DOHH2 (cell line): ENCODE measurements around the gene NFYC.

Experiments
- H3F3A ChIP-seq: fragments of 200-600 bp; sonication (generic), shearing (Covaris generic); 2 replicates; pipeline ENCODE4 v1.6.0; 2016; ENCODE audit warnings: antibody characterized with exemption, mild to moderate bottlenecking; ENCODE audit not compliant: control insufficient read depth, insufficient read depth
- H3K27ac ChIP-seq: fragments of 200-600 bp; sonication (generic); 2 replicates; pipeline ENCODE4 v1.5.1; 2014; ENCODE audit warnings: low read depth, mild to moderate bottlenecking, low read length, moderate library complexity
- H3K27me3 ChIP-seq: fragments of 200-600 bp; sonication (generic); 2 replicates; pipeline ENCODE4 v1.6.1; 2014; ENCODE audit warnings: mild to moderate bottlenecking, low read length, mixed read lengths; ENCODE audit not compliant: control insufficient read depth
- H3K36me3 ChIP-seq: fragments of 200-600 bp; sonication (generic); 2 replicates; pipeline ENCODE4 v1.6.1; 2014; ENCODE audit warnings: mild to moderate bottlenecking, low read length, moderate library complexity, mixed read lengths; ENCODE audit not compliant: control insufficient read depth
- H3K4me1 ChIP-seq: fragments of 200-600 bp; sonication (generic); 2 replicates; pipeline ENCODE4 v1.6.1; 2014; ENCODE audit warnings: mild to moderate bottlenecking, low read length, mixed read lengths; ENCODE audit not compliant: control insufficient read depth
- H3K4me2 ChIP-seq: fragments of 200-600 bp; sonication (generic); 2 replicates; pipeline ENCODE4 v1.6.0; 2014; ENCODE audit warnings: mild to moderate bottlenecking, low read length, moderate library complexity
- H3K4me3 ChIP-seq: fragments of 200-600 bp; sonication (generic); 2 replicates; pipeline ENCODE4 v1.5.1; 2014; ENCODE audit warnings: mild to moderate bottlenecking, low read length, mixed read lengths
- H3K79me2 ChIP-seq: fragments of 200-600 bp; sonication (generic); 2 replicates; pipeline ENCODE4 v1.6.1; 2014; ENCODE audit warnings: mild to moderate bottlenecking, low read length, mixed read lengths; ENCODE audit not compliant: control insufficient read depth
- H3K9me2 ChIP-seq: fragments of 200-600 bp; sonication (generic); replicated peaks from 2 replicates; pipeline ENCODE4 v1.6.1; 2014; ENCODE audit warnings: mild to moderate bottlenecking, low read length, mixed read lengths; ENCODE audit not compliant: control insufficient read depth
- H3K9me3 ChIP-seq: fragments of 200-600 bp; sonication (generic); 2 replicates; pipeline ENCODE4 v1.6.1; 2014; ENCODE audit warnings: antibody characterized with exemption, low read length, mixed read lengths; ENCODE audit not compliant: control insufficient read depth, insufficient read depth
- H4K20me1 ChIP-seq: fragments of 200-600 bp; sonication (generic); 2 replicates; pipeline ENCODE4 v1.6.0; 2014; ENCODE audit warnings: low read depth, mild to moderate bottlenecking, antibody characterized with exemption, low read length, moderate library complexity; ENCODE audit not compliant: control insufficient read depth, insufficient read depth
- EZH2phosphoT487 ChIP-seq: fragments of 200-600 bp; sonication (generic); IDR thresholded peaks from 2 replicates; pipeline ENCODE4 v1.6.1; 2017; ENCODE audit warnings: borderline replicate concordance, mild to moderate bottlenecking, antibody characterized with exemption, low read length, moderate library complexity, mixed read lengths
- TF ChIP-seq, protein P1 (sequence below): fragments of 200-600 bp; sonication (generic); IDR thresholded peaks from one replicate; pipeline ENCODE4 v1.5.1; 2014; ENCODE audit warnings: antibody characterized with exemption, mild to moderate bottlenecking, low read depth, low read length; ENCODE audit not compliant: poor library complexity, severe bottlenecking

The NFYC gene

DNA sequence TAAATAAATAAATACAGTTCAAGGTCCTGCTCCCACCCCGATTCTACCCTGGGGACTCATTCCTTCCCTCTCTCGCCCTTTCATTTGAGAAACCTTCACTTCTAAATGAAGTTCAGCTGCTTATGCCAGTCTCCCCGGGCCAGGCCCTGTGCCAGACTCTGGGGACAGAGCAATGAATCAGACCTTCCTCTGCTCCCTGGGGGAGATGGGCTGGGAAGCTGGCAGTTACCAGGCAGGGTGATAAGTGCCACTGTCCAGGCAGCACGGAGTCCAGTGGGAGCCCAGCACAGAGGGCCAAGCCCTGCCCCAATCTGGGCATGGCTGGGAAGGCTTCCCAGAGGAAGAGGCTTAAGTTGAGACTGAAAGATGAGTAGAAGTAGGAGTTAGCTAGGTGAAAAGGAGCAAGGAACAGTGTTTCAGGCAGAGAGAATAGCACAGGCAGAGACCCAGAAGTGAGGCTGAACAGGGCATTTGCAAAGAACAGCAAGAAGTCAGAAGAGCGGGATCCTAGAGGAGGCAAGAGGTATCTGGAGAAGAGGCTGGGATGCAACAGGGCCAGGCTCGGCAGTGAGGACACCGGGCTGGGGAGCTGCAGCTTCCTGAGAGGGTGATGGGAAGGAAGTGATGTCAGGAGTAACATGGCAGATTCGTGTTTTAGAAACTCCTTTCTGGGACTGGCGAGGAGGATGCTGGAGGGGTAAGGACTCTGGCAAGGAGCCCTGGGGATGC is 105.6 kb downstream of the NFYC start:
- no peak overlapping the region for H3K4me3 ChIP-seq
- H3K4me2 ChIP-seq, result no peak overlapping the region
- H3K36me3 ChIP-seq, result no peaks in the 10 kb centered on the region
- H3K27ac ChIP-seq, result no peak overlapping the region
- H3K4me1 ChIP-seq, result peaks cover 22% of the 10 kb centered on the region
- H4K20me1 ChIP-seq, result no peaks in the 10 kb centered on the region
- TF ChIP-seq EZH2phosphoT487, result no peak
- TF ChIP-seq, protein P1, sequence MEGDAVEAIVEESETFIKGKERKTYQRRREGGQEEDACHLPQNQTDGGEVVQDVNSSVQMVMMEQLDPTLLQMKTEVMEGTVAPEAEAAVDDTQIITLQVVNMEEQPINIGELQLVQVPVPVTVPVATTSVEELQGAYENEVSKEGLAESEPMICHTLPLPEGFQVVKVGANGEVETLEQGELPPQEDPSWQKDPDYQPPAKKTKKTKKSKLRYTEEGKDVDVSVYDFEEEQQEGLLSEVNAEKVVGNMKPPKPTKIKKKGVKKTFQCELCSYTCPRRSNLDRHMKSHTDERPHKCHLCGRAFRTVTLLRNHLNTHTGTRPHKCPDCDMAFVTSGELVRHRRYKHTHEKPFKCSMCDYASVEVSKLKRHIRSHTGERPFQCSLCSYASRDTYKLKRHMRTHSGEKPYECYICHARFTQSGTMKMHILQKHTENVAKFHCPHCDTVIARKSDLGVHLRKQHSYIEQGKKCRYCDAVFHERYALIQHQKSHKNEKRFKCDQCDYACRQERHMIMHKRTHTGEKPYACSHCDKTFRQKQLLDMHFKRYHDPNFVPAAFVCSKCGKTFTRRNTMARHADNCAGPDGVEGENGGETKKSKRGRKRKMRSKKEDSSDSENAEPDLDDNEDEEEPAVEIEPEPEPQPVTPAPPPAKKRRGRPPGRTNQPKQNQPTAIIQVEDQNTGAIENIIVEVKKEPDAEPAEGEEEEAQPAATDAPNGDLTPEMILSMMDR, result no peak
- H3K79me2 ChIP-seq, result no peaks in the 10 kb centered on the region
- H3K9me2 ChIP-seq, result no peaks in the 10 kb centered on the region
- H3K27me3 ChIP-seq, result peaks cover 14% of the 10 kb centered on the region; the same call in 1 of the 2 replicates
- H3K9me3 ChIP-seq, result no peaks in the 10 kb centered on the region
- H3F3A ChIP-seq, result no peaks in the 10 kb centered on the region

- H3K9me3 ChIP-seq, result no peaks in the 10 kb centered on the region
- H3K4me1 ChIP-seq, result peaks cover 28% of the 10 kb centered on the region
- H4K20me1 ChIP-seq, result no peaks in the 10 kb centered on the region
- no peaks in the 10 kb centered on the region for H3K79me2 ChIP-seq
- H3K4me2 ChIP-seq, result no peak overlapping the region
- no peaks in the 10 kb centered on the region for H3K9me2 ChIP-seq
- no peak overlapping the region for H3K27ac ChIP-seq
- no peaks in the 10 kb centered on the region for H3K36me3 ChIP-seq
- H3F3A ChIP-seq, result peaks cover 1% of the 10 kb centered on the region
- H3K4me3 ChIP-seq, result no peak overlapping the region
- no peak for TF ChIP-seq EZH2phosphoT487
- TF ChIP-seq, protein P1, result no peak
- H3K27me3 ChIP-seq, result peaks cover 16% of the 10 kb centered on the region
These were observed 106.1 kb downstream of the NFYC start for GRCh38 chr1:40797668-40798010.

DNA sequence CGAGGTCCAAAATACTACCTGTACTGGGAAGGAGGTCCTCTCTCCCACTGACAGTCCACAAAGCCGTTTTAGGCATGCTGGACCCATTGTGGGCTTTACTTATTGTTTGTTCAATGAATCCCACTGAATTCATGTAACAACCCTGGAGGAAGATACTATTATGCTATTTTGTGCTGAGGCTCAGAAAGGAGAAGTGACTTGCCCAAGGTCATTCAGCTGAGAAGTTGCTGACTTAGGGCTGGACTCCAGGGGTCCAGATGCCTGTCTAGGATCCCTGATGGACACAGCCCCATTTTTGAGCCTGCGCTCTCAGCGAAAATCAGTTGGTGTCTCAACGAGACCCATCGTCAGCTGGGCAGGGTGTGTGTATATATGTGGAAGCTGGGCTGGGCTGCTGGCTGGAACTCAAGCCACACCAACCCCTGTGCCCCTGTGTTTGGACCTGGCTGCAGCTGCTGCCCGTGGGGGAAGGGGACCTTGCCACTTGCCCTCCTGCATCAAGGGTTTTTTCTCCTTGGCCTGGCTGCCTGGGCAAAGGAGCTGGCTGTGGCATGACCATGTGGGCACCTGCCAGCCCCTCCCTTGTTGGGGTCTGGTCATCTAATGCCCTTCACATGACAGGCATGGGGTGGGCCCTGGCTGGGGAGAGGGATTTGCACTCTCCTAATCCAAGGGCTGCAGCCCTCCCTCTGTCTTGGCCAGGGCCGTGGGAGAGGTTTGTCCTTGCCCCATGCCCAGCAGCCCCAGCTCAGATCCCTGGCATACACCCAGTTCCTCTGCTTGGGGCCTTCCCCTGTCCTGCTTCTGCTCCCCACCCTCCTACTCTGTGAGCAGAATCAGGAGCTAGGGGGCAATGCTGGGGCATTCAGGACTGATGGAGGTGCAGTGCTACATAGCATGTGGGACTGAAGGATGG is 107.1 kb downstream of the NFYC start:
- H3K4me1 ChIP-seq, result peaks cover 37% of the 10 kb centered on the region
- peaks cover 13% of the 10 kb centered on the region for H3K27me3 ChIP-seq
- peaks cover 5% of the 10 kb centered on the region for H3F3A ChIP-seq
- no peak overlapping the region for H3K27ac ChIP-seq
- no peak for TF ChIP-seq EZH2phosphoT487
- TF ChIP-seq, protein P1, result no peak
- no peak overlapping the region for H3K4me2 ChIP-seq
- H3K4me3 ChIP-seq, result no peak overlapping the region
- H3K36me3 ChIP-seq, result no peaks in the 10 kb centered on the region
- H3K9me2 ChIP-seq, result no peaks in the 10 kb centered on the region
- H4K20me1 ChIP-seq, result peaks cover 2% of the 10 kb centered on the region; the same call in 1 of the 2 replicates
- H3K79me2 ChIP-seq, result no peaks in the 10 kb centered on the region
- no peaks in the 10 kb centered on the region for H3K9me3 ChIP-seq
